ENCODE measurements around the gene CCDC47.

DNA sequence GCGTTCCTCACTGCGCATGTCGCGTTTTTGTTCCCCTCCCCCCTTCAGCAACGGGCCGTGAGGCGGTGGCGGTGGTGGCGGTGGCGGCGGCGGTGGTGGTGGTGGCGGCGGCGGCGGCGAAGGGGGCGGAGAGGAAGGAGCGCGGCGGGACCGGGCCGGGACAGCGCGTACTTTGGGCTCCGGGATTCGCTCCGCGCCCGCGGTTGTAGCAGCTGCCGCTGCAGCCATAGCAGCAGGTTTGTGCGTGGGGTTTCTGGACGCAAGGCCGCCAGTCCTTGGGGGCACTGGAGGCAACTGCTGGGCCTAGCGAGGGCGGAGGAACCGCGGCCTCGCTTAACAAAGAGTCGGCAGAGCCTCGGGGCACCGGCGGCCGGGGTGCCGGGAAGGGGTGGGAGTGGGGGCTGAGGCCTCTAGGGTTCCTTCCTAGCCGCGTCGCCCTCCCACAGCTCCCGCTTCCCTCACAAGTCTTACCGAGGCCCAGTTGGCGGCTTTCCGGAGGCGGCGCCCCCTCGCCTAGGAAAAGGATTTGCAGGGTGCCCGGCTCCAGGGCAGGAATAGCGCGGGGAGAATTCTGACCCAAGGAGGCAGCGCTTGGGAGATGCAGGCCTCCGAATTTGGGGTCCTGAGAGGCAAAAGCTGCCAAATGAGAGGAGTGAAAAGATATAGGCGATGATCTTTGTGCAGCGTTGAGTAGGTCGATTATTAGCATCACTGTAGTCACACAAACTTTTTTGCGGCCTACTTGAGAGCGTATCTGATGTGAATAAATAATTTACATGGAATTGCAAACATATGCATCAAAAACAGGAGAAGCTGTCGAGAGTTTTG, 958 bp upstream of the CCDC47 start, which contains the start of gene DDX42:
- TF ChIP-seq, protein P1, sequence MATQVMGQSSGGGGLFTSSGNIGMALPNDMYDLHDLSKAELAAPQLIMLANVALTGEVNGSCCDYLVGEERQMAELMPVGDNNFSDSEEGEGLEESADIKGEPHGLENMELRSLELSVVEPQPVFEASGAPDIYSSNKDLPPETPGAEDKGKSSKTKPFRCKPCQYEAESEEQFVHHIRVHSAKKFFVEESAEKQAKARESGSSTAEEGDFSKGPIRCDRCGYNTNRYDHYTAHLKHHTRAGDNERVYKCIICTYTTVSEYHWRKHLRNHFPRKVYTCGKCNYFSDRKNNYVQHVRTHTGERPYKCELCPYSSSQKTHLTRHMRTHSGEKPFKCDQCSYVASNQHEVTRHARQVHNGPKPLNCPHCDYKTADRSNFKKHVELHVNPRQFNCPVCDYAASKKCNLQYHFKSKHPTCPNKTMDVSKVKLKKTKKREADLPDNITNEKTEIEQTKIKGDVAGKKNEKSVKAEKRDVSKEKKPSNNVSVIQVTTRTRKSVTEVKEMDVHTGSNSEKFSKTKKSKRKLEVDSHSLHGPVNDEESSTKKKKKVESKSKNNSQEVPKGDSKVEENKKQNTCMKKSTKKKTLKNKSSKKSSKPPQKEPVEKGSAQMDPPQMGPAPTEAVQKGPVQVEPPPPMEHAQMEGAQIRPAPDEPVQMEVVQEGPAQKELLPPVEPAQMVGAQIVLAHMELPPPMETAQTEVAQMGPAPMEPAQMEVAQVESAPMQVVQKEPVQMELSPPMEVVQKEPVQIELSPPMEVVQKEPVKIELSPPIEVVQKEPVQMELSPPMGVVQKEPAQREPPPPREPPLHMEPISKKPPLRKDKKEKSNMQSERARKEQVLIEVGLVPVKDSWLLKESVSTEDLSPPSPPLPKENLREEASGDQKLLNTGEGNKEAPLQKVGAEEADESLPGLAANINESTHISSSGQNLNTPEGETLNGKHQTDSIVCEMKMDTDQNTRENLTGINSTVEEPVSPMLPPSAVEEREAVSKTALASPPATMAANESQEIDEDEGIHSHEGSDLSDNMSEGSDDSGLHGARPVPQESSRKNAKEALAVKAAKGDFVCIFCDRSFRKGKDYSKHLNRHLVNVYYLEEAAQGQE (IDR thresholded peaks at IDR 0.05): no peak
- TF ChIP-seq, protein P2, sequence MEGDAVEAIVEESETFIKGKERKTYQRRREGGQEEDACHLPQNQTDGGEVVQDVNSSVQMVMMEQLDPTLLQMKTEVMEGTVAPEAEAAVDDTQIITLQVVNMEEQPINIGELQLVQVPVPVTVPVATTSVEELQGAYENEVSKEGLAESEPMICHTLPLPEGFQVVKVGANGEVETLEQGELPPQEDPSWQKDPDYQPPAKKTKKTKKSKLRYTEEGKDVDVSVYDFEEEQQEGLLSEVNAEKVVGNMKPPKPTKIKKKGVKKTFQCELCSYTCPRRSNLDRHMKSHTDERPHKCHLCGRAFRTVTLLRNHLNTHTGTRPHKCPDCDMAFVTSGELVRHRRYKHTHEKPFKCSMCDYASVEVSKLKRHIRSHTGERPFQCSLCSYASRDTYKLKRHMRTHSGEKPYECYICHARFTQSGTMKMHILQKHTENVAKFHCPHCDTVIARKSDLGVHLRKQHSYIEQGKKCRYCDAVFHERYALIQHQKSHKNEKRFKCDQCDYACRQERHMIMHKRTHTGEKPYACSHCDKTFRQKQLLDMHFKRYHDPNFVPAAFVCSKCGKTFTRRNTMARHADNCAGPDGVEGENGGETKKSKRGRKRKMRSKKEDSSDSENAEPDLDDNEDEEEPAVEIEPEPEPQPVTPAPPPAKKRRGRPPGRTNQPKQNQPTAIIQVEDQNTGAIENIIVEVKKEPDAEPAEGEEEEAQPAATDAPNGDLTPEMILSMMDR (IDR thresholded peaks at IDR 0.05; ENCODE audit: low read depth, low read length, missing input control): no peak
- TF ChIP-seq, protein P3, sequence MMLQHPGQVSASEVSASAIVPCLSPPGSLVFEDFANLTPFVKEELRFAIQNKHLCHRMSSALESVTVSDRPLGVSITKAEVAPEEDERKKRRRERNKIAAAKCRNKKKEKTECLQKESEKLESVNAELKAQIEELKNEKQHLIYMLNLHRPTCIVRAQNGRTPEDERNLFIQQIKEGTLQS (IDR thresholded peaks at IDR 0.05): no peak
- no peak for TF ChIP-seq RAD21 (IDR thresholded peaks at IDR 0.05)
- no peak for TF ChIP-seq FOXA1 (IDR thresholded peaks at IDR 0.05)
- TF ChIP-seq TAF1 (conservative IDR thresholded peaks at IDR 0.05): no peak
- no peak for TF ChIP-seq NR2F2 (IDR thresholded peaks at IDR 0.05)
- no peak for TF ChIP-seq GABPA (IDR thresholded peaks at IDR 0.05 in 1 of 2, conservative IDR thresholded peaks at IDR 0.05 in 1 of 2)
- TF ChIP-seq, protein P4, sequence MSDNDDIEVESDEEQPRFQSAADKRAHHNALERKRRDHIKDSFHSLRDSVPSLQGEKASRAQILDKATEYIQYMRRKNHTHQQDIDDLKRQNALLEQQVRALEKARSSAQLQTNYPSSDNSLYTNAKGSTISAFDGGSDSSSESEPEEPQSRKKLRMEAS (IDR thresholded peaks at IDR 0.05): no peak

Data from liver (tissue), 3 donors.